ENCODE measurements around the gene CCDC171. TPM values are rescaled to one million over a fixed set of nuclear protein-coding genes. Genes with fewer than 3 reads are reported as not detected.

The CCDC171 gene
- total RNA-seq, 1 donor: 5.8 TPM

DNA sequence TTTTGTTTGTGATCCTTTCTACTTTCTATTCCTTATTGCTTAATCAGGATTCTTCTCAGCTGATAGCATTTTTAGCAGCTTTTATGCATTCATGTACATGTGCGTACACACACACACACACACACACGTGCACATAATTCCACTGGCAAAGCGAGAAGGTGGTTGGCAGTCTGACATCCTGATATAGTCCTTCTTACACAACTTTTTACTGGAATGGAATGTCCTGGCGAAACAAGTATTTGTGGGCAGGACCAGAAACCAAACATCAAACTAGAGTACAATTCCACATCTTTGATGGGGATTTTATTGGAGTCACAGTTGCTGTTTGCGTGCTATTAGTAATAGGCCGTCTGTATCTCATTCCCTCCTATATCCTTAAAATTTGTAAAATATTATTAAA, 356.5 kb downstream of the CCDC171 start:
- Histone ChIP-seq H3K27ac (ENCODE audit: low read depth, low read length) (no peak overlapping the region), H3K36me3 (ENCODE audit: insufficient read depth, low read length) (no peaks in the 10 kb centered on the region), H3K9me3 (ENCODE audit: low read depth, low read length) (no peaks in the 10 kb centered on the region), H4K20me1 (ENCODE audit: insufficient read depth, low read length) (no peaks in the 10 kb centered on the region), H2AFZ (ENCODE audit: low read length) (no peak overlapping the region), H3K4me1 (ENCODE audit: insufficient read depth, low read length) (no peaks in the 10 kb centered on the region), H3K4me3 (ENCODE audit: insufficient read depth, low read length) (no peak overlapping the region), H3K79me2 (ENCODE audit: insufficient read depth, low read length) (no peaks in the 10 kb centered on the region), H3K4me2 (ENCODE audit: insufficient read depth, low read length) (no peak overlapping the region), H3K27me3 (ENCODE audit: insufficient read depth, low read length) (no peaks in the 10 kb centered on the region)
- TF ChIP-seq, protein P1, sequence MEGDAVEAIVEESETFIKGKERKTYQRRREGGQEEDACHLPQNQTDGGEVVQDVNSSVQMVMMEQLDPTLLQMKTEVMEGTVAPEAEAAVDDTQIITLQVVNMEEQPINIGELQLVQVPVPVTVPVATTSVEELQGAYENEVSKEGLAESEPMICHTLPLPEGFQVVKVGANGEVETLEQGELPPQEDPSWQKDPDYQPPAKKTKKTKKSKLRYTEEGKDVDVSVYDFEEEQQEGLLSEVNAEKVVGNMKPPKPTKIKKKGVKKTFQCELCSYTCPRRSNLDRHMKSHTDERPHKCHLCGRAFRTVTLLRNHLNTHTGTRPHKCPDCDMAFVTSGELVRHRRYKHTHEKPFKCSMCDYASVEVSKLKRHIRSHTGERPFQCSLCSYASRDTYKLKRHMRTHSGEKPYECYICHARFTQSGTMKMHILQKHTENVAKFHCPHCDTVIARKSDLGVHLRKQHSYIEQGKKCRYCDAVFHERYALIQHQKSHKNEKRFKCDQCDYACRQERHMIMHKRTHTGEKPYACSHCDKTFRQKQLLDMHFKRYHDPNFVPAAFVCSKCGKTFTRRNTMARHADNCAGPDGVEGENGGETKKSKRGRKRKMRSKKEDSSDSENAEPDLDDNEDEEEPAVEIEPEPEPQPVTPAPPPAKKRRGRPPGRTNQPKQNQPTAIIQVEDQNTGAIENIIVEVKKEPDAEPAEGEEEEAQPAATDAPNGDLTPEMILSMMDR (IDR thresholded peaks at IDR 0.05; ENCODE audit: extremely low read depth, low read depth, low read length): no peak
- DNase-seq (ENCODE audit: insufficient read length, low spot score, missing footprints): no peak

DNA sequence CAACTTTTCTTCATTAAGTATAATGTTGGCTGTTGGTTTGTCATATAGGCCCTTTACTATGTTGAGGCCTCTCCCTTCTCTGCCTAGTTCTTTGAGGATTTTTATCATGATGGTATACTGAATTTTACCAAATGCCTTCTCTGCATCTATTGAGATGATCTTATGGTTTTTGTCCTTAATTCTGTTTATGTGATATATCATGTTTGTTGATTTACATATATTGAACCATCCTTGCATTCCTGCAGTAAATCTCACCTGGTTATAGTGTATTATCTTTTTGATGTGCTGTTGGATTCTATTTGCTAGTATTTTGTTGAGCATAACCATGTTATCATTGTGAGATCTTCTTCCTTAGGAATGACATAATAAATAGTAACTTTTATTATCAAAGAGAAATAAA, 362.9 kb downstream of the CCDC171 start:
- TF ChIP-seq, protein P1 (IDR thresholded peaks at IDR 0.05; ENCODE audit: extremely low read depth, low read depth, low read length): no peak
- H3K36me3 ChIP-seq (ENCODE audit: insufficient read depth, low read length): no peaks in the 10 kb centered on the region
- no peak overlapping the region for H3K4me2 ChIP-seq (ENCODE audit: insufficient read depth, low read length)

DNA sequence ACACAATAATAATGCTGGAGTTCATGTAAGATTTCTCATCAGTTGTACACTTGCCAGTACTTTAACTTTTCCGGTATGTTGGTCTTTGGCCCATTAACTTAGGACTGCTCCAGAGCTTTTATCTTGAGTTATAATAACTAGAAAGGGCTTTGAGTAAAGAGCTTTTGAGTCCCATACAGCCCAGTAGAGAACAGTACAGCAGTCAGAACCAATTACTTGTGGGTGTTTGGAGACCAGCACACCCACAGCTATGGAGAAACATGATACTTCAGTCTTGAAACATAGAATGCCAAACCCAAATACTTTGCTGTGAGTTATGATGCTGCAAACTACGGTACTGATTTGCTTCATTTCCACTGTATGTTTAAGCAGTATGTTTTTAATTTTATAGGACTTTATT, 374.3 kb downstream of the CCDC171 start:
- H2AFZ ChIP-seq (ENCODE audit: low read length): peak overlapping the region; percentile 52
- H3K9me3 ChIP-seq (ENCODE audit: low read depth, low read length): no peaks in the 10 kb centered on the region
- no peak for DNase-seq (ENCODE audit: insufficient read length, low spot score, missing footprints)
- TF ChIP-seq, protein P1 (IDR thresholded peaks at IDR 0.05; ENCODE audit: extremely low read depth, low read depth, low read length): no peak
- H3K4me3 ChIP-seq (ENCODE audit: insufficient read depth, low read length): no peak overlapping the region
- no peak overlapping the region for H3K4me2 ChIP-seq (ENCODE audit: insufficient read depth, low read length)
- peaks cover 5% of the 10 kb centered on the region for H3K4me1 ChIP-seq (ENCODE audit: insufficient read depth, low read length)
- no peaks in the 10 kb centered on the region for H3K36me3 ChIP-seq (ENCODE audit: insufficient read depth, low read length)
- no peaks in the 10 kb centered on the region for H3K27me3 ChIP-seq (ENCODE audit: insufficient read depth, low read length)
- H3K27ac ChIP-seq (ENCODE audit: low read depth, low read length): no peak overlapping the region
- H3K79me2 ChIP-seq (ENCODE audit: insufficient read depth, low read length): no peaks in the 10 kb centered on the region
- H4K20me1 ChIP-seq (ENCODE audit: insufficient read depth, low read length): no peaks in the 10 kb centered on the region

More for the DNA sequence above, 362.9 kb downstream of the CCDC171 start:
- H3K27me3 ChIP-seq (ENCODE audit: insufficient read depth, low read length): no peaks in the 10 kb centered on the region
- H3K9me3 ChIP-seq (ENCODE audit: low read depth, low read length): no peaks in the 10 kb centered on the region
- no peaks in the 10 kb centered on the region for H3K4me1 ChIP-seq (ENCODE audit: insufficient read depth, low read length)
- no peaks in the 10 kb centered on the region for H4K20me1 ChIP-seq (ENCODE audit: insufficient read depth, low read length)
- H2AFZ ChIP-seq (ENCODE audit: low read length): no peak overlapping the region
- no peak overlapping the region for H3K27ac ChIP-seq (ENCODE audit: low read depth, low read length)
- no peak overlapping the region for H3K4me3 ChIP-seq (ENCODE audit: insufficient read depth, low read length)
- DNase-seq (ENCODE audit: insufficient read length, low spot score, missing footprints): no peak
- H3K79me2 ChIP-seq (ENCODE audit: insufficient read depth, low read length): no peaks in the 10 kb centered on the region

DNA sequence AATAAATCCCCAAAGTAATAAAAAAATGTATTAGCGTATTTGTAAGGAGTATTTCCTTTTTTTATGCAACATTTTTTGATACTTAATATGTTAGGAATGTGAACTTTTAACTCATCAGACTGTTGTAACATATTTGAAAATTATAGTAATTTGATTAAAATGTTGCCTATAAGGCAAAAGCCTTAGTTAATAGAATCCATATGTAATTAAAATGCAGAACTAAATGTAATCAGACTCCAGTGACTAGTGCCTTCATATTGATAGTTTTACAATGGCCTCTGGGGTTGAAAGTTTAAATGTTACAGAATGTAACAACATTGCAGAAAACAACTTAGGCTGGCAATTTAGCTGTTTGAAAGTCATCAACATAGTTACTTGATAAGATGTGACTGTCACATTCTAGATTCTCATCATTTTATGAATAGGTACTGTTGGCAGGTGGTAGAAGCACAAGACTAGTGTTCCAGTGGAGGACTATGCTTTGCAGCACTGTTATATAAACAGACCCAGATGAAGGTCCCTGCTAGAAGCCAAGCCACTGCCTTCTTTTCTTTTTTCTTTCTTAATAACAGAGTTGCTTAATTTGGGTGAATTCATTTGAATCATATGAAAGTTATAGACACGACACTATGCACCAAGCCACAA, 382.9 kb downstream of the CCDC171 start:
- Histone ChIP-seq H3K4me3 (ENCODE audit: insufficient read depth, low read length) (no peak overlapping the region), H3K9me3 (ENCODE audit: low read depth, low read length) (no peaks in the 10 kb centered on the region), H3K27me3 (ENCODE audit: insufficient read depth, low read length) (no peaks in the 10 kb centered on the region), H3K79me2 (ENCODE audit: insufficient read depth, low read length) (no peaks in the 10 kb centered on the region), H3K27ac (ENCODE audit: low read depth, low read length) (peak overlapping the region; percentile 22), H3K4me2 (ENCODE audit: insufficient read depth, low read length) (peak overlapping the region; percentile 12), H4K20me1 (ENCODE audit: insufficient read depth, low read length) (no peaks in the 10 kb centered on the region), H2AFZ (ENCODE audit: low read length) (no peak overlapping the region), H3K36me3 (ENCODE audit: insufficient read depth, low read length) (no peaks in the 10 kb centered on the region), H3K4me1 (ENCODE audit: insufficient read depth, low read length) (peaks cover 22% of the 10 kb centered on the region)
- no peak for DNase-seq (ENCODE audit: insufficient read length, low spot score, missing footprints)
- TF ChIP-seq, protein P1 (IDR thresholded peaks at IDR 0.05; ENCODE audit: extremely low read depth, low read depth, low read length): no peak

Data from osteoblast (primary cell).